GM12875 (cell line): Measurements from ENCODE around the gene IL19.

Source experiments
- H3K4me3 ChIP-seq: one replicate; pipeline ENCODE4 v1.5.1; 2011; ENCODE audit warnings: low read depth, low read length, control low read depth
- CTCF ChIP-seq: IDR thresholded peaks from 2 replicates; pipeline ENCODE4 v1.5.1; 2011; ENCODE audit warnings: low read depth, mild to moderate bottlenecking, control low read depth, inconsistent platforms, low read length, moderate library complexity, borderline replicate concordance; ENCODE audit not compliant: insufficient read depth

IL19 gene

GRCh38 chr1:206787891-206788290 lies 17.3 kb downstream of the IL19 start:
- TF ChIP-seq CTCF = no peak
- no peak overlapping the region for H3K4me3 ChIP-seq

GRCh38 chr1:206788487-206789050 lies 18.0 kb downstream of the IL19 start:
- no peak overlapping the region for H3K4me3 ChIP-seq

GRCh38 chr1:206790502-206791250 lies 20.1 kb downstream of the IL19 start:
- H3K4me3 ChIP-seq = no peak overlapping the region

More at GRCh38 chr1:206788487-206789050, 18.0 kb downstream of the IL19 start:
- no peak for TF ChIP-seq CTCF

DNA sequence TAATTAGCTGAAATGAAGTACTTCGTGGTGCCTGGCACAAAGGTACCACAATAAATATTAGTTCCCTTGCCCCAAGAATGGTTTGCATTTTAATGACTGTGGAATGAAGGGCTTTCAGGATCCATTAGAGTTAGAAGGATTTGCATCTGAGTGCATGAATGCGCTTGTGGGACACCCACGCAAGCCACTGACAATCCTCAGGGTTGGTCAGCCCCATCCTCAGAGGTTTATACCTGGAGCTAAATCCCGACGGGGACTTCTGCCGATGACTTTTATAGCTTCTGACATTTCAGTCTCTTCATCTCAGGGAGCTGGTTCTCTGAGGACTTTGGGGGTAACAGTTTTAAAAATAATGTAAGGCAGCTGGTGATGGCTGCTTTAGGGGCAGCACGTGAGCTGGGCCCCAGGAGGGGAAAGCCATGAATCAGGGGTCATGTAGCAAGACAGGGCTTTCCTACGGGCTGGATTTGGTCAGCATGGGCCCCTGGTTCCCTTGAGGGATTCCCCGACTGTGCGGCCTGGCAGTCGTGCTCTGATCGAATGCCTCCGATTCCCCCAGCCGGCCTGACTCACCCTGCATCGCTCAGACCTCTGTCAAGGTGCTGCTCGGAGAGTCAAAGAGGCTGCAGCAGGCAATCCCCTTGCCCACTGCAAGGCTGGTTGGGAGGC lies 22.5 kb downstream of the IL19 start:
- no peak for TF ChIP-seq CTCF
- H3K4me3 ChIP-seq = no peak overlapping the region

More at GRCh38 chr1:206790502-206791250, 20.1 kb downstream of the IL19 start:
- TF ChIP-seq CTCF = no peak

GRCh38 chr1:206793620-206794019 lies 23.0 kb downstream of the IL19 start:
- no peak overlapping the region for H3K4me3 ChIP-seq
- TF ChIP-seq CTCF = no peak

DNA sequence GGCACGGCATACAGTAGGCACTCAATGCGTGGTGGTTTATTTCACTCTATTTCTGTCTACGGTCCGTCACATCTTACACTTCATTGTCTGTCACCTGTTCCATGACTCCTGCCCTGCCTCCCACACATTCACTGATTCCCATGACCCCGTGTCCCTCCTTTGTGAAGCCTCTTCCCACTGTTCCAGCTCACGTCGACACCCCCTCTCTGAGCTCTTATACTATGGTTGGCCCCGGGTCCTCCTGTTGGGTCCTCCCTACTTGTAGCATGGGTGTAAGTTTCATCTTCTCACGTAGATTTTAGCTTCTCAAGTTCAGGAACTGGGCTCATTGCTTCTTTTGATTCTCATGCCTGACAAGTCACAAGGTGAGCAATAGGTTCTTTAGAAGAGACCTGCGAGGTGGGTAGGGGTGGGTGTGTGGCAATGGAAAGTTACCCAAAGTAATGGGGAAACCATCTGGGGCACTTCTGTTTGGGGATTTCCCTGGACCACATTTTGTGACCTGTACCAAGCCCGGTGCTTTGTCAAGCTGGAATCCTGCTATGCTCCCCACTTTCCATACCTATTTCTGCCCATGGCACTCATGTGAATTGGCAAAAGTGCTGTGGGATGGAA lies 23.8 kb downstream of the IL19 start:
- no peak overlapping the region for H3K4me3 ChIP-seq
- TF ChIP-seq CTCF = no peak
